Endothelial cell of umbilical vein (primary cell): Measurements from ENCODE around the gene EXT2. TPM values are rescaled to one million over a fixed set of nuclear protein-coding genes. Genes with fewer than 3 reads are reported as not detected.

ENCODE experiments used
- BruUV-seq: library from RNA; stranded (reverse); fragments of 400-500 nt; replicated peaks from 2 replicates; lab custom pipeline; 2021; lab: Mats Ljungman, UMichigan
- CTCF ChIA-PET: fragments of 300-600, 350-600 bp; sonication (Branson Sonifier 250); formaldehyde crosslinking; loops from one replicate; lab custom pipeline; 2021; ENCODE audit warnings: antibody characterized with exemption, inconsistent platforms; lab: Charles Lee
- POLR2A ChIA-PET: fragments of 300-600, 350-600 bp; sonication (Branson Sonifier 250); formaldehyde crosslinking; loops from one replicate; lab custom pipeline; 2021; ENCODE audit warnings: antibody characterized with exemption, inconsistent platforms; lab: Charles Lee
- DNase-seq: peaks from one replicate; pipeline ENCODE4 v3.0.0-alpha.2; 2011; ENCODE audit warnings: low read depth, low spot score
- FAIRE-seq: peaks from 2 replicates; lab custom pipeline; 2011; peaks lifted over from hg19 to GRCh38; lab: Jason Lieb, UNC
- H2AFZ ChIP-seq: 2 replicates; pipeline ENCODE4 v1.6.0; 2012; ENCODE audit warnings: low read depth, low read length, control low read depth, inconsistent platforms
- H3K27ac ChIP-seq: 2 replicates; pipeline ENCODE4 v1.5.1; 2011; ENCODE audit warnings: low read depth, mild to moderate bottlenecking, control low read depth, low read length, moderate library complexity; ENCODE audit not compliant: insufficient read depth
- H3K27me3 ChIP-seq, 2 experiments: 2 replicates each; pipeline versions ENCODE4 v1.6.0 to v1.6.1; 2011; ENCODE audit warnings: low read length in 2 of 2, mixed read lengths in 1 of 2; ENCODE audit not compliant: control insufficient read depth in 2 of 2, insufficient read depth in 2 of 2
- H3K36me3 ChIP-seq, 2 experiments: 2 replicates in 1 of 2; 3 replicates in 1 of 2; pipeline ENCODE4 v1.5.1; 2011; ENCODE audit warnings: low read length in 2 of 2, mild to moderate bottlenecking in 1 of 2, moderate library complexity in 1 of 2; ENCODE audit not compliant: control insufficient read depth in 2 of 2, insufficient read depth in 2 of 2; ENCODE audit errors: extremely low read depth in 1 of 2
- H3K4me1 ChIP-seq: 3 replicates; pipeline ENCODE4 v1.5.1; 2011; ENCODE audit warnings: mild to moderate bottlenecking, low read length; ENCODE audit not compliant: control insufficient read depth, insufficient read depth; ENCODE audit errors: extremely low read depth
- H3K4me2 ChIP-seq: 2 replicates; pipeline ENCODE4 v1.6.1; 2011; ENCODE audit warnings: low read length, control low read depth, mixed read lengths; ENCODE audit not compliant: insufficient read depth
- H3K4me3 ChIP-seq, 3 experiments: fragments of 200-600 bp in 1 of 3; sonication (generic), shearing (Covaris generic) in 1 of 3; replicated peaks in 1 of 3; 2 replicates each; pipeline ENCODE4 v1.5.1; 2011 to 2016; ENCODE audit warnings: control low read depth in 3 of 3, low read length in 3 of 3, mild to moderate bottlenecking in 2 of 3, inconsistent platforms in 1 of 3, low read depth in 1 of 3, moderate library complexity in 1 of 3; ENCODE audit not compliant: insufficient read depth in 1 of 3
- H3K79me2 ChIP-seq: 2 replicates; pipeline ENCODE4 v1.6.0; 2012; ENCODE audit warnings: low read length, inconsistent platforms; ENCODE audit not compliant: control insufficient read depth, insufficient read depth
- H3K9ac ChIP-seq: replicated peaks from 2 replicates; pipeline ENCODE3; 2011; ENCODE audit warnings: low read length, control low read depth; ENCODE audit not compliant: insufficient read depth; ENCODE audit errors: extremely low read depth
- H3K9me1 ChIP-seq: replicated peaks from 3 replicates; pipeline ENCODE4 v1.6.0; 2011; ENCODE audit warnings: mild to moderate bottlenecking, low read length; ENCODE audit not compliant: control insufficient read depth, insufficient read depth; ENCODE audit errors: extremely low read depth
- H3K9me3 ChIP-seq: replicated peaks from 2 replicates; pipeline ENCODE4 v1.5.1; 2012; ENCODE audit warnings: low read length, inconsistent platforms; ENCODE audit not compliant: control insufficient read depth, insufficient read depth
- H4K20me1 ChIP-seq: replicated peaks from 2 replicates; pipeline ENCODE3; 2011; ENCODE audit warnings: mild to moderate bottlenecking, low read length; ENCODE audit not compliant: control insufficient read depth, insufficient read depth; ENCODE audit errors: extremely low read depth
- POLR2A ChIP-seq: IDR thresholded peaks from 2 replicates; pipeline ENCODE4 v1.6.1; 2012; ENCODE audit warnings: low read depth, mild to moderate bottlenecking, control low read depth, low read length
- dilution Hi-C: fragments of 300-500 bp; cut with MboI; formaldehyde crosslinking; loops from one replicate; pipeline ENCODE4 v1.15.0; 2019; ENCODE audit warnings: low sequenced_read_pairs; ENCODE audit not compliant: extremely low pct_ligation_motif_present
- intact Hi-C: fragments of 100-400 bp; cut with micrococcal nuclease; formaldehyde crosslinking; loops from one replicate; pipeline ENCODE4 v1.10.0; 2022
- polyA plus RNA-seq, 4 experiments: library from polyadenylated mRNA; depleted of rRNA in 3 of 4; stranded (reverse) in 3 of 4; unstranded in 1 of 4; fragments of >200 nt; gene quantifications; 2 replicates each; pipeline versions ENCODE4 v1.2.1 to v1.2.3, GENCODE V29; 2011 to 2012; ENCODE audit warnings: missing spikeins in 1 of 4
- total RNA-seq: library from RNA; stranded (reverse); gene quantifications from 2 replicates; pipeline ENCODE4 v1.2.3, GENCODE V29; 2021
- TF ChIP-seq, protein P1 (sequence below), 2 donors: IDR thresholded peaks; 1 replicate in 1 of 2; 2 replicates in 1 of 2; pipeline ENCODE4 v1.5.1; 2011; ENCODE audit warnings: low read length in 2 of 2, mild to moderate bottlenecking in 2 of 2, moderate library complexity in 2 of 2, control low read depth in 1 of 2, inconsistent platforms in 1 of 2, low read depth in 1 of 2; ENCODE audit not compliant: insufficient read depth in 1 of 2; ENCODE audit errors: extremely low read depth in 1 of 2
- TF ChIP-seq, protein P2 (sequence below): IDR thresholded peaks from 2 replicates; pipeline ENCODE4 v1.6.1; 2011; ENCODE audit not compliant: insufficient read depth, insufficient read length

Gene EXT2
- total and polyA plus RNA-seq, 2 donors (not counting 3 experiments of a cell fraction or from before 2014, with no cell fraction given) = 50.9 to 60.3 TPM

DNA sequence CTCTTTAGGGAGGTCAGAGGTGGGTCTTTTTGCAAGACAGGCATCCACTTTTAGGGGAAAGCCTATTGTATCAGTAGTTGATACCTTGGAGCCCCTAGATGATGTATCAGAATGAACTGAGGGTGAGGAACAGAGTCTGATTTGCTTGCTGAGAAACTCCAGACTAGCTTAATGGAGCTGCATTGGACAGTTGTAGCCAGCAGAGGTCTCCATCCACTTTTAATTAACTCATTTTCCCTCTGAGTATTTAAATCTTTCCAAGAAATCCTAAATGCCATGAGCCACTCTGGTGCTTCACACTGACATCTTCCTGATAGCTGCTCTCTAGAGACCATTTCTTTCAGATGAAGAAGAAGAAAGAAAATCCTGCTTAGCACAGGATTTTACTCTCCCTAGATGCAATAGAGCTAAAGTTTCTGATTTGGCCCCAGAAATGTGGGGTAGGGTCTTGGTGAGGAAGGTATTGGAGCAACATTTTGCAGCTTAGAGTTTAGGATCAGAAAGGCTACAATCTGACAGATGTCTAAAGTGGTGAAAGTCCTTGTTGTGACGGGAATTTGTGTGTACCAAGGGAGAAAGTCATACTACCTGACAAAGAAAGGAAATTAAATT lies 38.0 kb downstream of the EXT2 start:
- H3K27me3 ChIP-seq = no peaks in the 10 kb centered on the region
- no peaks in the 10 kb centered on the region for H3K9me1 ChIP-seq
- DNase-seq (peak; percentile 64), FAIRE-seq (peak; percentile 66)
- no peaks in the 10 kb centered on the region for H3K4me1 ChIP-seq
- BruUV-seq = no TSS peak
- intact Hi-C loops (loop anchor here (1.0 kb wide), 3 partner anchors 153 to 405 kb away; no protein-coding TSS in a partner anchor), dilution Hi-C loops (no loop called here)
- no peak overlapping the region for H3K4me2 ChIP-seq
- H3K4me3 ChIP-seq = no peak overlapping the region
- TF ChIP-seq, protein P1, sequence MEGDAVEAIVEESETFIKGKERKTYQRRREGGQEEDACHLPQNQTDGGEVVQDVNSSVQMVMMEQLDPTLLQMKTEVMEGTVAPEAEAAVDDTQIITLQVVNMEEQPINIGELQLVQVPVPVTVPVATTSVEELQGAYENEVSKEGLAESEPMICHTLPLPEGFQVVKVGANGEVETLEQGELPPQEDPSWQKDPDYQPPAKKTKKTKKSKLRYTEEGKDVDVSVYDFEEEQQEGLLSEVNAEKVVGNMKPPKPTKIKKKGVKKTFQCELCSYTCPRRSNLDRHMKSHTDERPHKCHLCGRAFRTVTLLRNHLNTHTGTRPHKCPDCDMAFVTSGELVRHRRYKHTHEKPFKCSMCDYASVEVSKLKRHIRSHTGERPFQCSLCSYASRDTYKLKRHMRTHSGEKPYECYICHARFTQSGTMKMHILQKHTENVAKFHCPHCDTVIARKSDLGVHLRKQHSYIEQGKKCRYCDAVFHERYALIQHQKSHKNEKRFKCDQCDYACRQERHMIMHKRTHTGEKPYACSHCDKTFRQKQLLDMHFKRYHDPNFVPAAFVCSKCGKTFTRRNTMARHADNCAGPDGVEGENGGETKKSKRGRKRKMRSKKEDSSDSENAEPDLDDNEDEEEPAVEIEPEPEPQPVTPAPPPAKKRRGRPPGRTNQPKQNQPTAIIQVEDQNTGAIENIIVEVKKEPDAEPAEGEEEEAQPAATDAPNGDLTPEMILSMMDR (IDR thresholded peaks at IDR 0.05; ENCODE audit: extremely low read depth in 1 of 2, insufficient read depth in 1 of 2, low read depth in 1 of 2, low read length in 2 of 2) = peak; percentile 60 to 71
- TF ChIP-seq, protein P2, sequence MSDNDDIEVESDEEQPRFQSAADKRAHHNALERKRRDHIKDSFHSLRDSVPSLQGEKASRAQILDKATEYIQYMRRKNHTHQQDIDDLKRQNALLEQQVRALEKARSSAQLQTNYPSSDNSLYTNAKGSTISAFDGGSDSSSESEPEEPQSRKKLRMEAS = no peak
- no peak overlapping the region for H2AFZ ChIP-seq
- POLR2A ChIA-PET = no interaction called here
- H3K36me3 ChIP-seq = peaks cover 0 to 1% of the 10 kb centered on the region in 2 experiments
- CTCF ChIA-PET = interaction anchor here (0.5 to 3.7 kb wide), 36 partner anchors 10 to 483 kb away, joined by 3 to 35 read pairs (median 4); partner anchors contain the start of gene EXT2
- H3K27ac ChIP-seq = no peak overlapping the region
- no peaks in the 10 kb centered on the region for H4K20me1 ChIP-seq
- no peaks in the 10 kb centered on the region for H3K79me2 ChIP-seq
- no peak overlapping the region for H3K9ac ChIP-seq
- no peaks in the 10 kb centered on the region for H3K9me3 ChIP-seq

DNA sequence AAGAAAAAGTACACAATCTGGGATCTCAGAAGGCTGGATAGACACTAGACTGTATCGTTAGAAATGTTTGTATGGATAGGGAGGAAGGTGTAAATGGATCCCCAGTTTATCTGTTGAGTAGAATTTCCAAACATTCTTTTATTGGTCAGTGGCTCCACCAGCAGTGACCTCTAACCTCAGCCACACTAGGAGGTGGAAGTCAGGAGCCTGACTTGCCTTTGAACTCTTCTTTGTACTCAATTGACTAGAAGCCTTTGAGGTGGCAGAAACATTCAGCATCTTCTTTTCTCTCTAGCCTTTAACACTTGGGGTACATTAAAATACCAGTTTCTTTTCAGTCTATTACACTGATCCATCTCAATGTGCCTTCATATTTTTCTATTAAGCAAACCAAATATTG lies 39.1 kb downstream of the EXT2 start:
- Histone ChIP-seq H3K27me3 (no peaks in the 10 kb centered on the region), H3K9me1 (no peaks in the 10 kb centered on the region), H3K9me3 (no peaks in the 10 kb centered on the region), H3K4me2 (no peak overlapping the region), H2AFZ (no peak overlapping the region), H3K4me1 (peaks cover 2% of the 10 kb centered on the region), H3K27ac (no peak overlapping the region), H4K20me1 (no peaks in the 10 kb centered on the region), H3K9ac (no peak overlapping the region), H3K36me3 (peaks cover 0 to 1% of the 10 kb centered on the region in 2 experiments), H3K79me2 (no peaks in the 10 kb centered on the region), H3K4me3 (no peak overlapping the region)
- TF ChIP-seq POLR2A = no peak
- FAIRE-seq (no peak), DNase-seq (no peak)
- POLR2A ChIA-PET = no interaction called here
- dilution Hi-C loops (no loop called here), intact Hi-C loops (no loop called here)
- CTCF ChIA-PET = interaction anchor here (1.5 to 3.7 kb wide), 8 partner anchors 9 to 400 kb away, joined by 3 to 35 read pairs (median 14); partner anchors contain the start of gene EXT2
- no TSS peak for BruUV-seq
